Omental fat pad (tissue), 4 donors: ENCODE data around the gene TTLL1. TPM values are rescaled to one million over a fixed set of nuclear protein-coding genes. Genes with fewer than 3 reads are reported as not detected.

ENCODE experiments used
- ATAC-seq: fragments of 150-250 bp; one replicate; pipeline ENCODE4 v1.9.1; 2016; ENCODE audit warnings: mild to moderate bottlenecking, moderate library complexity; ENCODE audit not compliant: low FRiP score
- DNase-seq: peaks from one replicate; pipeline ENCODE4 v3.0.0-alpha.2; 2019; ENCODE audit warnings: low spot score
- total RNA-seq, 4 donors: library from RNA; depleted of rRNA; stranded (reverse); fragments of >200 nt; gene quantifications; one replicate each; pipeline ENCODE4 v1.1.0, GENCODE V29; 2016
- TF ChIP-seq, protein P1 (sequence below), 3 donors: fragments of 450-650 bp; IDR thresholded peaks; one replicate each; pipeline ENCODE4 v1.5.1; 2016 to 2017; ENCODE audit warnings: antibody characterized with exemption in 3 of 3, mild to moderate bottlenecking in 3 of 3, moderate library complexity in 2 of 3

The TTLL1 gene
- total RNA-seq, 4 donors from 2014 or later, result 2.2 to 5.3 (median 3.6) TPM

DNA sequence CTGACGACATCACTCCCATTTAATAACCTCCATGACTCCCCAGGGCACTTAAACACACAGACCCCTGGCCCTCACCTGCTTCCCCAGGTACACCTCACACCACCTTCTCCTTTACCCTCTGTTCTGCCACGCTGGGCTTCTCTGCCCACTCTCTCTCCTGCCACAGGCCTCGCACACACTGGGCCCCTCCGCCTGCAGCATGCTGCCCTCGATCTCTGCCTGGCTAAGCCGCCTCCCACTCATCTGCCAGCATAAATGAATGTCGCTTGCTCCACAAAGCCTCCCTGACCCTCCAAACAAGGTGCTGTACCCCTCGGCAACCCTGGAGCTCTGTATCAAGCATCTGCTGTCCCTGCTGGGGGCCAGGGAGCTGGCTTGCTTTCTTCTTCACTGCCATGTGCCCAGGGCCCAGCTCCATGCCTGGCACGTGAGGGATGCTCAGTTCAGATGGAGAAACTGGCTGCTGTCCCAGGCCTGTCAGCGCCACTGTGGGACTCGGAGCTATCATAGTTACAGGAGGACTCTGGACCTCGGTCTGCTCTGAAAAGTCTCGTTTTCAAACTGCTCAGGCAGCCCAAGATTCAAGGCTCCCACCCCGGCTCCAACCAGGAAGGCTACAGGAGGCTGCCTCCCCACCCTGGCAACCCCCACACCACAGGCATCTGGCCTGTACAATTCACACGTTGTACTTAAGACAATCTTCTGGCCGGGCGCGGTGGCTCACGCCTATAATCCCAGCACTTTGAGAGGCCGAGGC, 11.9 kb downstream of the TTLL1 start:
- DNase-seq, result no peak
- ATAC-seq, result peak; percentile 12
- TF ChIP-seq, protein P1, sequence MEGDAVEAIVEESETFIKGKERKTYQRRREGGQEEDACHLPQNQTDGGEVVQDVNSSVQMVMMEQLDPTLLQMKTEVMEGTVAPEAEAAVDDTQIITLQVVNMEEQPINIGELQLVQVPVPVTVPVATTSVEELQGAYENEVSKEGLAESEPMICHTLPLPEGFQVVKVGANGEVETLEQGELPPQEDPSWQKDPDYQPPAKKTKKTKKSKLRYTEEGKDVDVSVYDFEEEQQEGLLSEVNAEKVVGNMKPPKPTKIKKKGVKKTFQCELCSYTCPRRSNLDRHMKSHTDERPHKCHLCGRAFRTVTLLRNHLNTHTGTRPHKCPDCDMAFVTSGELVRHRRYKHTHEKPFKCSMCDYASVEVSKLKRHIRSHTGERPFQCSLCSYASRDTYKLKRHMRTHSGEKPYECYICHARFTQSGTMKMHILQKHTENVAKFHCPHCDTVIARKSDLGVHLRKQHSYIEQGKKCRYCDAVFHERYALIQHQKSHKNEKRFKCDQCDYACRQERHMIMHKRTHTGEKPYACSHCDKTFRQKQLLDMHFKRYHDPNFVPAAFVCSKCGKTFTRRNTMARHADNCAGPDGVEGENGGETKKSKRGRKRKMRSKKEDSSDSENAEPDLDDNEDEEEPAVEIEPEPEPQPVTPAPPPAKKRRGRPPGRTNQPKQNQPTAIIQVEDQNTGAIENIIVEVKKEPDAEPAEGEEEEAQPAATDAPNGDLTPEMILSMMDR (IDR thresholded peaks at IDR 0.05), result no peak

GRCh38 chr22:43066844-43067385, 22.3 kb downstream of the TTLL1 start:
- no peak for ATAC-seq
- no peak for DNase-seq
- TF ChIP-seq, protein P1 (IDR thresholded peaks at IDR 0.05), result no peak

DNA sequence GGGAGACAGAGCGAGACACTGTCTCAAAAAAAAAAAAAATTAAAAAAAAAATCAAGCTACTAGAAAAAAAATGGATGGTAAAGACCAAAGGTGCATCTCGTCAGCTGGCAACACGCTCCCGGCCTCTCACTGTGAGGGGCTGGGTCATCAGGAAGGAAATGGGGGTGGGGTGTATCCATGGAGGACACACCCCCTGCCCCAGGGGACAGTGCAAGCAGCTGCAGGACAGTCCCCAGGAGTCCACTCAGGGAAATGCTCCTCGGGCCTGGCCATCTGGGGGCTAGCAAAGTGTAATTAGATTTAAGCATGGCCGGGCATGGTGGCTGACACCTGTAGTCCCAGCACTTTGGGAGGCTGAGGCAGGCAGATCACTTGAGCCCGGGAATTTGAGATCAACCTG, 23.1 kb downstream of the TTLL1 start:
- DNase-seq (no peak), ATAC-seq (no peak)
- TF ChIP-seq, protein P1 (IDR thresholded peaks at IDR 0.05), result no peak

DNA sequence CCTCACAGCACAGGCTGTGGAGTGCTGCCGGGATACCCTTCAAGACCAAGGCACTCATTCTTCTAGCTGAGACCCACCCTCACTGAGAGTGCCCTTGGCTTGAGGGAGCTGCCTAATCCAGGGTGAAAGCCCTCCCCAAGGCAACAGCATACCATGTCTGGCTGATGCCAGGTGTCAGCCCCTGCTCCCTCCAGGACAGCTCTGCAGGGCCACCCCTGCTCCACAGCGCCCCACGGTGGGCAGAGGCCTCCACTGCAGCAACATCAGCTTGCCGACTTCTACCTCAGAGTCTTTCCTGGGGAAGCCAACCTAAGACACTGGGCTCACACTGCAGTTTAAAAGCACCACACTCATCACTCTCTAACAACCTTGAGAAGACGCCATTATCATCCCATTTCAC, 29.0 kb downstream of the TTLL1 start:
- TF ChIP-seq, protein P1 (IDR thresholded peaks at IDR 0.05), result no peak
- ATAC-seq, result no peak
- DNase-seq, result no peak

- DNase-seq (no peak), ATAC-seq (no peak)
Observed at GRCh38 chr22:43057641-43058040, 31.6 kb downstream of the TTLL1 start.

DNA sequence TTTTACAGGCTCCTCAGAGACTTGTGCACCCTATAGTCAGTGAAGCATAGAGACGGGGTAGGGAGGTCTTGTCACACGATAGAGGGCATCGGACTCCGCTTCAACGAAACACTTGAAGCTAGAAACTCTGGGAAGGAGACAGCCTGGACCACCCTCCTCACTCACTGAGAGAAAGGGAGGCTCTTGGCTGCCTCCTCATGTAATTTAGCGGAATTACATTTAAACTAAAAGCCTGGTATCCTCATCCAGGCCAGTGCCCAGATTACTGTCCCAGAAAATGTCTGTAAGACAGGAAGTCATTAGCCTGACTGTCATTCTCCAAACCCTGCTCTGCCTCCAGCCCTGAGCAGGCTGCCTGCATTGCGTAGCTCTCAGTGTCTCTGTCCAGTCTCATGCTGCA, 36.0 kb downstream of the TTLL1 start:
- DNase-seq (no peak), ATAC-seq (no peak)
- TF ChIP-seq, protein P1 (IDR thresholded peaks at IDR 0.05), result no peak

More at GRCh38 chr22:43057641-43058040, 31.6 kb downstream of the TTLL1 start:
- TF ChIP-seq, protein P1 (IDR thresholded peaks at IDR 0.05), result no peak

- DNase-seq (no peak), ATAC-seq (no peak)
- TF ChIP-seq, protein P1 (IDR thresholded peaks at IDR 0.05), result no peak
Observed at GRCh38 chr22:43050995-43051394, 38.2 kb downstream of the TTLL1 start.
